HG02970 (cell line): Measurements from ENCODE around the gene PDXP.
"Not testable (repeated sequence)": the region's sequence is repeated elsewhere in the genome, so short reads cannot be mapped to it uniquely, and the experiment has no call there.

ENCODE experiments used
- ATAC-seq: cut with Tn5 transposase; IDR thresholded peaks from one replicate; pipeline ENCODE4 v1.9.1; 2021; ENCODE audit warnings: mild to moderate bottlenecking, moderate library complexity, moderate number of reproducible peaks; ENCODE audit not compliant: unreplicated experiment, low FRiP score

PDXP gene

DNA sequence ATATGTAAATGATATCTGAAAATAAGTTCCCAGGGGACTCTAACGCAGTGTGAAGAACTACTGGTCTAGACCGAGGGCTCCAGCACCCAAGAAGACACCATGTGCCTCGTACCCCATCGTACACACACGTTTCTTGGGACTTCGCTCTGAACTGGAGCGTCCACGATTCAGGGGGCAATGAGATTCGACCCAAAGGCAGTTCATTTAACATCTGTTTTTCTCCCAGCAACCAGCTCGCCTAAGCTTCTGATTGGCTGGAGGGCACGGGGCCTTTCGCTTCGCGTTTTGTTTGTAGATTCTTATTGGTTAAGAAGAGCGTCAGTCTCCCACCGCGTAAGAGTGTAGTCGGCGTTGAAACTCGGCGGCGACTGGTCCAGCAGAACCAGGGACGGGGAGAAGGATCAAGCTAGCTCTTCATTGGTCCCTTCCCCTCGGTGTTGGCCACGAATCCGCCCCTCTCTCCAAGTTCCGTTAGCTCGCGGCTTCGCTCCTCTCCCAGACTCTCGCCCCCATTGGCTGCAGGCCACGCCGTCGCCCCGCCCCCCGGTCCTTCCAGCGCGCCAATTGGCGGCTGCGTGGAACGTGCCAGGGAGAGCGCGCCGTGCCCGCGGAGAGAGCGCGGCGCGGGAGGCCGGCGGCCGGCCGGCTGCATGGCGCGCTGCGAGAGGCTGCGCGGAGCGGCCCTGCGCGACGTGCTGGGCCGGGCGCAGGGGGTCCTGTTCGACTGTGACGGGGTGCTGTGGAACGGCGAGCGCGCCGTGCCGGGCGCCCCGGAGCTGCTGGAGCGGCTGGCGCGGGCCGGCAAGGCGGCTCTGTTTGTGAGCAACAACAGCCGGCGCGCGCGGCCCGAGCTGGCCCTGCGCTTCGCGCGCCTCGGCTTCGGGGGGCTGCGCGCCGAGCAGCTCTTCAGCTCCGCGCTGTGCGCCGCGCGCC lies at the start of gene PDXP:
PDXP (plus strand) TSS at position 591 of the 933 bp plus-strand sequence; CDS start at position 651, 60 bp downstream.
- ATAC-seq = peak; percentile 87

GRCh38 chr22:37609240-37610152 lies 49.0 kb upstream of the PDXP start:
- ATAC-seq = no peak

GRCh38 chr22:37610153-37610475 lies 48.4 kb upstream of the PDXP start:
- not testable (repeated sequence) for ATAC-seq

GRCh38 chr22:37610480-37611129 lies 47.9 kb upstream of the PDXP start:
- ATAC-seq = no peak

DNA sequence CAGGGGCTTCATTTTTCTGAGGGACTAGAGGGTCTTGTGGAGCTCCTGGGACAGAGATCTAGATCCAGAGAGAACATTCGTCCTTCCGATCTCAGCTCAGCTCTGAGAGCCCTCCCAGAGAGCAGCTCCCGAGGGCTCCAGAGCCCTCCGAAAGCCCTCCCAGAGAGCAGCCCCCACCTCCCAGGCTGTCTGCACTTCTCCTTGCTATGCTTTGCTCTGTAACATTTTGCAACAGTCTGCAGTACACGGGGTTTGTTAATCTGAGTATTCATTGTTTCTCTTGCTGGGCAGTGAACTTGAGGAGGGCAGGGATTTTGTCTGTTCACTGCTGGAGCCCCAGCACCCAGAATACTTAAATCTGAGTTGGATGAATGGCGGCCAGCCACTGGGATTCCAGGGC lies 47.3 kb upstream of the PDXP start:
- no peak for ATAC-seq

GRCh38 chr22:37616201-37617083 lies 42.1 kb upstream of the PDXP start:
- no peak for ATAC-seq

DNA sequence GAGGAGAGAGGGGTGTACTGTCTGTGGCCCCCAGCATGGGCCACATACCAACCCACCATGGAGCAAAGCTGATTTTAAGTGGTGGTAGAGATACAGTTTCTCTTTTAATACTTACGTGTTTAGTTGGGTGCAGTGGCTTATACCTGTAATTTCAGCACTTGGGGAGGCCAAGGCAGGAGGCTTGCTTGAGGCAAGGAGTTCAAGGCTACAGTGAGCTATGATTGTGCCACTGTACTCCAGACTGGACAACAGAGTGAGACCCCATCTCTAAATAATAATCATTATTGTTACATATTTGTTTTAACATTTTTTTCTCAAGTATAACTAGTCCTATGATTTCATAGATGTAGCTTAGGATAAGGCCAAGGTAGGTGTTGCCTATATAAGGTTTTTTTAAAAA lies 41.1 kb upstream of the PDXP start:
- no peak for ATAC-seq

- no peak for ATAC-seq
Measured at GRCh38 chr22:37618072-37618656, 40.4 kb upstream of the PDXP start.

DNA sequence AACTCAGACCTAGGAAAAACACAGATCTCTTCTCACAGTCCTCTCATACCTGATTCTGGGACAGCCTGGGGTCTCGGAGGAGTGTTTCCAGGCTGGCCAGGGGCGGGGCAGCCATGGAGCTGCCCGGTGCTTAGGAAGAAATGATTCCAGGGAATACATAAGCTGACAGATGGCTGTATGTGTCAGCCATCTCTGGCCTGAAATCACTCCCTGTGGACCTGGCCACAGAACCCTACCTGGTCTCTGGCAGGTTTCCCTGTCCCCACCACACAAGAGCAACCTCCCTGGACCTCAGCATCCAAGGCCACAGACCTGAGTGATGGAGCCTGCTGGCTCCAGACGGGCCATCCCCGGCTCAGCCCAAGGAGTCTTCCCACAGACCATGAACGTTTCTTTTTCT lies 39.8 kb upstream of the PDXP start:
- no peak for ATAC-seq

DNA sequence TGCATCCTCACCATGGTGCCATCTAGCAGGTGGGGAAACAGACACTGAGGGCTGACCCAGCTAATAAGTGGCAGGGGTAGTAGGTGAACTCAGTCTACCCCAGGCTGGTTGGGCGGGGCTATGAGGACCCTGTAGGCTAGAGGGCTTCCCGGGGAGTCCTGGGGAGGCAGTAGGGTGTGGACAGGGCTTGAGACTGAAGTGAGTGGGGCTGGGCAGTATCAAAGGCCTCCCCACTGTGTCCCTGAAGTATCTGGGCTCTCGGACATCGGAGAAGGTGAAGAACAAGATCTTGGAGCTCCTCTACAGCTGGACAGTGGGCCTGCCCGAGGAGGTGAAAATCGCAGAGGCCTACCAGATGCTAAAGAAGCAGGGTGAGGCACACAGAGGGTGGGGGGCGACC lies 38.5 kb upstream of the PDXP start:
- no peak for ATAC-seq

- no peak for ATAC-seq
Measured at GRCh38 chr22:37621352-37621860, 37.1 kb upstream of the PDXP start.

- no peak for ATAC-seq
Measured at GRCh38 chr22:37623075-37624016, 35.2 kb upstream of the PDXP start.

DNA sequence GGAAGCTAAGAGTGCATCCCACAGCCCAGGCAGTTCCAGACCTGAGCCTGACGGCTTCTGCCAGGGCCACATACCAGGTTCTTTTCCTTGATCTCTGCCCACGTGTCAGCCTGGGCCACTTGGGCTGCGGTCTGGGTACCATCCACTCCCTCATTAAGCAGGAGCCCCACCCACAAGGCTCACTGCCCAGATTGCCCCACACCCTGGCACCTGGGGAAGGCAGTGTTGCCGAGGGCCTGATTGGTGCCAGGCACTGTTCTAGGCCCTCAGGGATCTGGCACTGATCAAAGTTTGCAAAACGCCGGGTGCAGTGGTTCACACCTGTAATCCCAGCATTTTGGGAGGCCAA lies 34.5 kb upstream of the PDXP start:
- ATAC-seq = no peak

DNA sequence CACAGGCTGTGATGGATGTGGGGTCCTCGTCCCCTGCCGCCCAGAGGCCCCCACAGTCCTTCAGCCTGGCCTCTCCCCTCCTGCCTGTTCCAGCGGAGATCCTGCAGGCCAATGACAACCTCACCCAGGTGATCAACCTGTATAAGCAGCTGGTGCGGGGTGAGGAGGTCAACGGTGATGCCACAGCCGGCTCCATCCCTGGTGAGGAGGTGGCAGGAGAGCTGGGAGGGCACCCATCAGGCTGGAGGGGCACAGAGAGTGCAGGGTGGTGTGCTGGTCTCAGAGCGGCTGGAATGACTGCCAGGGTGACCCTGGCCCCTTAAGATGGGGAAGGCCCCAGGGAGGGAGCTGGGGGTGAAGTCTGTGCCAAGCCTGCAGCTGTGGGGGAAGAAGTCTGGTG lies 33.6 kb upstream of the PDXP start:
- no peak for ATAC-seq

GRCh38 chr22:37625737-37626136 lies 32.8 kb upstream of the PDXP start:
- ATAC-seq = no peak

DNA sequence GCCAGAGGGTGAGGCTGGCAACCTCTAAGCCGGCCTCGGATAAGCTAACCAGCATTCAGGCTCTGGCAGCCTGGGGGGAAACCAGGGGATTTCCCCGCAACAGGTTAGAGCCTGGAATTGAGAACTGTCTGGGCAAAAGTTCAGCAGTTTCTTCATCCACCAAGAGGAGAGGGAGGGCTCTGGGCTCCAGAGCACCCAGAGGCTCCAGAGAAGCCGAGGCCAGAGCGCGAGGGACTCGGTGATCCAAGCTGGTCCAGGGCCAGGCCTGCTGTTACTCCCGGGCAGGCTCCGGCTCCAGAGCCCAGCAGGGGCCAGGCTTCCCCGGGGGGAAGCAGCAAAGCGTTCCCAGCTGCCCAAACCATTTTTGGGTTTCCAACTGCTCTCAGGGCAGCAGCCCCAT lies 32.4 kb upstream of the PDXP start:
- ATAC-seq = no peak

DNA sequence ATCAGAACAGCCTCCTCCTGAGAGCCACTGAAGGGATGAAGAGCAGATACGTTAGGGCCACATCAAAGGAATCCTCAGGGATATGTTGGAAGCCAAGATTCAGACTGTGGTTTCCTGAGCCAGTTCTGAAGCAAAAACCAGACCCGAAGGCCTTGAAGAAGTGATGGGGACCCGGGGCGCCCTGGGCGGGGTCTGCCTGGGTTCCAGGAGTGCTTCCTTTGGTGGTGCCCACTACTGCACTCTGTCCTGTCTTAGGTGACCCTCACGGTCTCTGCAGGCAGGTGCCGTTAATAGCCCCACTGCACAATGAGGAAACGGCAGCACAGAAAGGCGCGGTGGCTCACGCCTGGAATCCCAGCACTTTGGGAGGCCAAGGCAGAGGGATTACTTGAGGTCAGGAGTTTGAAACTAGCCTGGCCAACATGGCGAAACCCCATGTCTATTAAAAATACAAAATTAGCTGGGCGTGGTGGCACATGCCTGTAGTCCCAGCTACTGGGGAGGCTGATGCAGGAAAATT lies 31.9 kb upstream of the PDXP start:
- ATAC-seq = no peak

DNA sequence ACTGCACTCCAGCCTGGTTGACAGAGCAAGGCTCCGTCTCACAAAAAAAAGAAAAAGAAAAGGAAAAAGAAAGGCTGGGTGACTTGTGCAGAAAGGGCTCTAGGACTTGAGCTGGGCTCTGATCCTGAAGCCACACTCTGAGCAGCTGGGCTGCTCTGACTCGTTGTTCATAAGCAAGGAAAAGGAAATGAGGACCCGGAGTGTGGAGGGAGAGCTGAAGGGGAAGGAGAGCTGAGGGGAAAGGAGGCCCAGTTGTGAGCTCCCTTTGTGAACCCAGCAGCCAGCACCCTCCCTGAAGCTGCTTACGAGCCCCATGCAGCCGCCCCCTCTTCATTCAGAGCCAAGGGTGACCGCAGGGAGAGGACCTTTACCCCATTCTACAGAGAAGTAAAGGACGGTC lies 31.4 kb upstream of the PDXP start:
- ATAC-seq = no peak
